CD4-positive, alpha-beta T cell treated with Interferon alpha-2 for 1 hour (primary cell): ENCODE measurements around the gene RPL35.

Experiments used
- DNase-seq, 2 donors: peaks; one replicate each; pipeline ENCODE4 v3.0.0-alpha.2; 2020 to 2022

Gene RPL35

GRCh38 chr9:124815601-124816000 is 46.2 kb downstream of the RPL35 start:
- no peak for DNase-seq

GRCh38 chr9:124814164-124814535 is 47.6 kb downstream of the RPL35 start:
- DNase-seq, result no peak

DNA sequence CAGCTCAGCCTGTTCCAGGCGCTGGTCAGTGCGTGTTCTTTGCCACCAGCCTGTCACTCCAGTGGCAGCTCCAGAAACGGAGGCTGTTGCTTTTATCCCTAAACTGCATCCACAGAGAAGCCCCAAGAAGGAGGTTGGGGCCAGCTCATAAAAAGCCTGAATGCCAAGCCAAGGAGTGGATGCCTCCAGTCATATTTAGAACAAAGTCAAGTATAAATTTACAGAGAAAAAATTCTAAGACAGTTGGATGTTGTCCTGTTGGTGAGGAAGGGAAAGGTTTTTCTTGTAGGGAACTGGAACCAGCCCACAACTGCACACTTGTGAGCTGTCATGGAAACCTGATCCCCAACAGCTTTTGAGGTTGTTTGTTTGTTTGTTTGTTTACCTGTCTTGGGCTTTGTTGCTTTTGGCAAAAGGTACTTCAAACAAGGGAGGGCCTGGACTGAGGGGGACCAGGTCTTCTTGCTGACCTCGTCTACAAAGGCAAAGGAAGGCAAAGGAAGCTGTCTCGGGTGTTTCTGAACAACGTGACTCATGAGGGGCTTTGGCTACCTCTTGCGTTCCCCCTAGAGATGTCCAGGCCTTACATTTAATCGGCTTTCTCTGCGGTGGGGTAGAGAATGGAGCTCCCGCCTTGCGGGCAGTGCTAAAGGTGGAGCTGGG is 48.1 kb downstream of the RPL35 start:
- no peak for DNase-seq

DNA sequence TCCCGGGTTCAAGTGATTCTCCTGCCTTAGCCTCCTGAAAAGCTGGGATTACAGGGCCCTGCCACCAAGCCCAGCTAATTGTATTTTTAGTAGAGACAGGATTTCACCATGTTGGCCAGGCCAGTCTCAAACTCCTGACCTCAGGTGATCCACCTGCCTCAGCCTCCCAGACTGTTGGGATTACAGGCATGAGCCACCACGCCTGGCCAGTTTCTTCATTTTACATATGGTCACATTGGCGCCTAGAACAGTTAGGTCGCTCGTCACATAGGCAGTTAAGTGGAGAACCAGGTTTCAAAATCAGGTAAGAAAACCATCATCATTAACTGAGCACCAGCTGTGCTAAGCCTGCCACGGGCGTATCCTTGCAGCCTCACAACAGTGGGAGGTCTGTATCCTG is 48.7 kb downstream of the RPL35 start:
- DNase-seq, result no peak

- no peak for DNase-seq
These were observed 49.3 kb downstream of the RPL35 start for GRCh38 chr9:124812441-124812876.

DNA sequence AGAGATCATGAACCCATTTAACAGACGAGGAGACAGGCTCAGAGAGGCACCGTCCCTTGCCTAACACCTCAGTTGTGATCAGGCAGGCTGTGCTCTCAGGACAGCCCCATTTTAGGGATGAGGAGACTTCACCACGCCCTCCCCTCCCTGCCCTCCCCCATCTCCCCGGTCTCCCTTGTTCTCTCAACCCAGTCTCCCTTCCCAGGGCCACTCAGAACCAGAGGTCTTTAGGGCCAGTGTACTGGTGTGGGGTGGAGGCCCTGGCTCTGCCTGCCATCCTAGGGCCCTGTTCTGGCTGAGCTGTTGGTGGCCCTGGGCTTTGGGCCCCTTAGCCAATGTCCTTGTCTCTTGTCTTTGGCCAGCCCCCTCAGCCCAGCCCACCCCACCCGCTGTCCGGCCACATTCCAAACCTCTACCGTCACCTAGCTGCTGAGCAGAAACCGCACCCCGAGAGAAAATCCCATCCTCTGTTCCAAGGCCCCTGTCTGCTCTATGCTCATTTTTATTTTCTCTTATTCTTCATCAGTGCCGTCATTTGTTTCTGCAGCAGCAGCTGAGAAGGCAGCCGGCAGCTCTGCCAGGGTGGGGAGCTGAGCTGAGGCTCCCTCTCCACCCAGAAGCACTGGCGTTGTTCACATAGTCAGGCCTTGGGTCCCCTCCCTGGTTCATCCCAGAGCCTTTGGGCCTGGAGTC is 50.9 kb downstream of the RPL35 start:
- no peak for DNase-seq

DNA sequence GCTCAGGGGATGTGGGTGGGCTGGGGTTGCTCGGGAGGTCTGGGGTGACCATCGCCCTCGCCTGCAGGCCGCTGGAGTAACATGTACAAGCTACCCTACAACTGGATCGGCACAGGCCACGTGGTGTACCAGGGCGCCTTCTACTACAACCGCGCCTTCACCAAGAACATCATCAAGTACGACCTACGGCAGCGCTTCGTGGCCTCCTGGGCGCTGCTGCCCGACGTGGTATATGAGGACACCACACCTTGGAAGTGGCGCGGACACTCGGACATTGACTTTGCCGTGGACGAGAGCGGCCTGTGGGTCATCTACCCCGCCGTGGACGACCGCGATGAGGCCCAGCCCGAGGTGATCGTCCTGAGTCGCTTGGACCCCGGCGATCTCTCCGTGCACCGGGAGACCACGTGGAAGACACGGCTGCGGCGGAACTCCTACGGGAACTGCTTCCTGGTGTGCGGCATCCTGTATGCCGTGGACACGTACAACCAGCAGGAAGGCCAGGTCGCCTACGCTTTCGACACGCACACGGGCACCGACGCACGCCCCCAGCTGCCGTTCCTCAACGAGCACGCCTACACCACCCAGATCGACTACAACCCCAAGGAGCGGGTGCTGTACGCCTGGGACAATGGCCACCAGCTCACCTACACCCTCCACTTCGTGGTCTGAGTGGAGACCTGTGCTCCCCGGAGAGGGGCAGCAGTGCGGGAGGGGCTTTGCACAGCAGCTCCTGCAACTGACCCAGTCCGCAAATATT is 51.8 kb downstream of the RPL35 start:
- no peak for DNase-seq

- DNase-seq, result no peak
These were observed 52.5 kb downstream of the RPL35 start for GRCh38 chr9:124809211-124809610.

GRCh38 chr9:124808246-124808956 is 53.4 kb downstream of the RPL35 start:
- no peak for DNase-seq
